Tibial nerve (tissue), 4 donors: ENCODE measurements around the gene CLDN10. TPM values are rescaled to one million over a fixed set of nuclear protein-coding genes. Genes with fewer than 3 reads are reported as not detected.

Experiments
- DNase-seq, 2 donors: peaks; one replicate each; pipeline ENCODE4 v3.0.0-alpha.2; 2019; ENCODE audit warnings: low spot score in 2 of 2
- H3K27ac ChIP-seq, 4 donors: fragments of 200-600 bp; sonication (generic) in 3 of 4; one replicate each; pipeline ENCODE4 v1.5.1; 2017 to 2019; ENCODE audit warnings: mild to moderate bottlenecking in 1 of 4
- H3K27me3 ChIP-seq, 2 donors: fragments of 200-600 bp; sonication (generic) in 1 of 2; one replicate each; pipeline versions ENCODE4 v1.5.1 to v1.6.0; 2017 to 2019
- H3K36me3 ChIP-seq, 3 donors: fragments of 200-600 bp; sonication (generic); one replicate each; pipeline ENCODE4 v1.5.1; 2018 to 2019
- H3K4me1 ChIP-seq, 4 donors: fragments of 200-600 bp; sonication (generic) in 3 of 4; one replicate each; pipeline ENCODE4 v1.5.1; 2017 to 2019
- H3K4me3 ChIP-seq, 4 donors: fragments of 200-600 bp; sonication (generic) in 3 of 4; one replicate each; pipeline ENCODE4 v1.5.1; 2017 to 2019; ENCODE audit warnings: mild to moderate bottlenecking in 1 of 4, moderate library complexity in 1 of 4
- H3K9me3 ChIP-seq, 4 donors: fragments of 200-600 bp; sonication (generic) in 3 of 4; one replicate each; pipeline ENCODE4 v1.5.1; 2017 to 2019
- EP300 ChIP-seq, 2 donors: sonication (generic); formaldehyde crosslinking; IDR thresholded peaks; one replicate each; pipeline ENCODE4 v1.6.1; 2017; ENCODE audit warnings: antibody characterized with exemption in 2 of 2, mild to moderate bottlenecking in 1 of 2
- POLR2A ChIP-seq, 2 donors: fragments of 450-650 bp; IDR thresholded peaks; one replicate each; pipeline ENCODE4 v1.6.1; 2017; ENCODE audit warnings: antibody characterized with exemption in 2 of 2, mild to moderate bottlenecking in 2 of 2, moderate library complexity in 2 of 2
- WGBS, 2 donors: methylation state at CpG; one replicate each; pipeline ENCODE4 v1.1.5; 2018; 5-methylcytosine and 5-hydroxymethylcytosine counted together
- total RNA-seq, 4 donors: library from RNA; depleted of rRNA; stranded (reverse); fragments of >200 nt; gene quantifications; one replicate each; pipeline ENCODE4 v1.1.0, GENCODE V29; 2016
- TF ChIP-seq, protein P1 (sequence below), 5 experiments: fragments of 200-600 bp in 3 of 5; fragments of 450-650 bp in 2 of 5; sonication (generic) in 3 of 5; IDR thresholded peaks; one replicate each; pipeline ENCODE4 v1.5.1; 2016 to 2019; ENCODE audit warnings: antibody characterized with exemption in 5 of 5, mild to moderate bottlenecking in 3 of 5, moderate library complexity in 2 of 5

Gene CLDN10, protein sequence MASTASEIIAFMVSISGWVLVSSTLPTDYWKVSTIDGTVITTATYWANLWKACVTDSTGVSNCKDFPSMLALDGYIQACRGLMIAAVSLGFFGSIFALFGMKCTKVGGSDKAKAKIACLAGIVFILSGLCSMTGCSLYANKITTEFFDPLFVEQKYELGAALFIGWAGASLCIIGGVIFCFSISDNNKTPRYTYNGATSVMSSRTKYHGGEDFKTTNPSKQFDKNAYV
- total RNA-seq = under 1 TPM in 1 of 4 donors, not detected in 3; 0.44 TPM

DNA sequence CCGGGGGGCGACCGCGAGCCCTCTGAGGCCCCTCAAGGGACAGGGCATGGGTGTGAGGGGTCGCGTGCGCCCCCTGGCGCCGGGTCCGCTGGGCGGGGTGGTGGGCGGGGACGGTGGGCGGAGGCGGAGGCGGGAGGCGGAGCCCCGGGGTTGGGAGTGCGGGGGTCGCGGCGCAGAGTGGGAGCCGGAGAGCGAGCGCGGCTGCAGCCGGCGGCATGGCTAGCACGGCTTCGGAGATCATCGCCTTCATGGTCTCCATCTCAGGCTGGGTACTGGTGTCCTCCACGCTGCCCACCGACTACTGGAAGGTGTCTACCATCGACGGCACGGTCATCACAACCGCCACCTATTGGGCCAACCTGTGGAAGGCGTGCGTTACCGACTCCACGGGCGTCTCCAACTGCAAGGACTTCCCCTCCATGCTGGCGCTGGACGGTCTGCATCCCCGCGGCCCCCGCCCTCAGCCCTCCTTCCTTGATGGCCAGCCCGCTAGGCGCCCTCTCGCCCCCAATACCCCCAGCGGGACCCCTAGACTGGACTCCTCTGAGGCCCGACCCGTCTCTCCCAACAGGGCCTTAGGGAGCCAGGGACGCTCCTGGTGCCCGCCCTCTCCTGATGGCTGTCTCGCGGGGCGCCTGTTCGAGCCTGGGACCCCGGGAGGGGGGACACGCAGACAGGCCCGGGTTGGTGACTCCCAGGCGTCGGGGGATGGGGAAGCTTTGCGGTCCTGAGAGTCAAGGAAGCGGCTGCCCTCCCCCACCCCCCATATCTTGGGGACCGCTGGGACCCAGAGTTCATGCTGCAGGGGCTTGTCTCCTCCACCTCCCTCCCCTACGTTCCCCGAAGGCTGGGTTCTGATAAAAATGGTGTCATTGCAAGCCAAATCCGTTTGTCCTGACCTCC lies at the start of gene CLDN10:
Gene CLDN10, plus strand, starts transcription at position 182 of the 903 bp plus-strand sequence. Its CDS starts 34 bp downstream, at position 216.
- H3K4me1 ChIP-seq = peaks cover 0 to 17% (median 0%) of the 10 kb centered on the region in 4 donors
- TF ChIP-seq EP300 (IDR thresholded peaks at IDR 0.05) (no peak), POLR2A (IDR thresholded peaks at IDR 0.05) (no peak)
- TF ChIP-seq, protein P1, sequence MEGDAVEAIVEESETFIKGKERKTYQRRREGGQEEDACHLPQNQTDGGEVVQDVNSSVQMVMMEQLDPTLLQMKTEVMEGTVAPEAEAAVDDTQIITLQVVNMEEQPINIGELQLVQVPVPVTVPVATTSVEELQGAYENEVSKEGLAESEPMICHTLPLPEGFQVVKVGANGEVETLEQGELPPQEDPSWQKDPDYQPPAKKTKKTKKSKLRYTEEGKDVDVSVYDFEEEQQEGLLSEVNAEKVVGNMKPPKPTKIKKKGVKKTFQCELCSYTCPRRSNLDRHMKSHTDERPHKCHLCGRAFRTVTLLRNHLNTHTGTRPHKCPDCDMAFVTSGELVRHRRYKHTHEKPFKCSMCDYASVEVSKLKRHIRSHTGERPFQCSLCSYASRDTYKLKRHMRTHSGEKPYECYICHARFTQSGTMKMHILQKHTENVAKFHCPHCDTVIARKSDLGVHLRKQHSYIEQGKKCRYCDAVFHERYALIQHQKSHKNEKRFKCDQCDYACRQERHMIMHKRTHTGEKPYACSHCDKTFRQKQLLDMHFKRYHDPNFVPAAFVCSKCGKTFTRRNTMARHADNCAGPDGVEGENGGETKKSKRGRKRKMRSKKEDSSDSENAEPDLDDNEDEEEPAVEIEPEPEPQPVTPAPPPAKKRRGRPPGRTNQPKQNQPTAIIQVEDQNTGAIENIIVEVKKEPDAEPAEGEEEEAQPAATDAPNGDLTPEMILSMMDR (IDR thresholded peaks at IDR 0.05) = no peak
- peaks cover 0 to 69% of the 10 kb centered on the region in 2 donors for H3K27me3 ChIP-seq
- no peak for DNase-seq
- peak within 1 kb of the TSS in 1 of 4 donors; percentile 14 for H3K4me3 ChIP-seq
- 1 to 4% methylated on average over 48 to 50 of the region's 70 CpGs for WGBS, 2 donors
- no peaks in the 10 kb centered on the region for H3K9me3 ChIP-seq
- no peaks in the 10 kb centered on the region for H3K36me3 ChIP-seq
- H3K27ac ChIP-seq = no peak within 1 kb of the TSS

DNA sequence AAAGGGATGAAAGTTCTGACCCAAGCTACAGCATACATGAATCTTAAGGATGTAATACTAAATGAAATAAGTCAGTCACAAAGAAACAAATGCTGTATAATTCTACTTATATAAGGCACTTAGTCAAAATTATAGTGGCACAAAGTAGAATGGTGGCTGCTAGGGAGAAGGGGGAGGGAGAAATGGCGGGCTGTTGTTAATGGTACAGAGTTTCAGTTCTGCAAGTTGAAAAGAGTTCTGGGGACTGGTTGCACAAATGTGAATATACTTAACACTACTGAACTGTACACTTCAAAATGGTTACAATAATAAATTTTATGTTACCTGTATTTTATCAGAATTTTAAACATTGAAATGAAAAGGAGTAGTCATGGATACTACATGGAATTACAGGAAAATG lies 48.9 kb upstream of the CLDN10 start:
- no peak overlapping the region for H3K4me3 ChIP-seq
- WGBS, 2 donors = 54 to 58% methylated on average over 1 of the region's 1 CpG
- H3K27ac ChIP-seq = no peak overlapping the region
- H3K4me1 ChIP-seq = no peaks in the 10 kb centered on the region
- DNase-seq = no peak
- H3K9me3 ChIP-seq = peaks cover 0 to 17% (median 0%) of the 10 kb centered on the region in 4 donors
- no peaks in the 10 kb centered on the region for H3K27me3 ChIP-seq
- no peaks in the 10 kb centered on the region for H3K36me3 ChIP-seq
- no peak for TF ChIP-seq POLR2A (IDR thresholded peaks at IDR 0.05)
- TF ChIP-seq, protein P1 (IDR thresholded peaks at IDR 0.05) = no peak
- no peak for TF ChIP-seq EP300 (IDR thresholded peaks at IDR 0.05)

DNA sequence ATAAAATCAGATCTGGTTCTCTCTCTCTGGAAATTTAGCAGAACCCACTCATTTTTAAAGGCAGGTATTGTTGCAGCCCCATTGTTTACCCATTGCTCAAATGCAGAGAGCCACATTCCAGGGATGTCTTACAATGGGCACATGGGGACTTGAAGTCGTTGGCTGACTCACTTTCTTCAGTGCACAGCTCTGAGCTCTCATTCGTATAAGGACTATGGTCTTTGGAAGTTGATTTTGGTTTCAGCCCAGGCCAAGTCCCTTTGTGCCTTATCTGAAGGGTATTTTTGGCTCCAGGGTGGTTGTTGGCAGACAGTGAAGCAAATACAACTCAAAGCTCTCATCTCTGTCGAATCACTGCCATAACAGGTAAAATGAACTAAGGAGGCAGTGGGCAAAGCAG lies 47.3 kb upstream of the CLDN10 start:
- H3K4me1 ChIP-seq = no peaks in the 10 kb centered on the region
- 35 to 48% methylated on average over 3 of the region's 3 CpGs for WGBS, 2 donors
- no peak for DNase-seq

DNA sequence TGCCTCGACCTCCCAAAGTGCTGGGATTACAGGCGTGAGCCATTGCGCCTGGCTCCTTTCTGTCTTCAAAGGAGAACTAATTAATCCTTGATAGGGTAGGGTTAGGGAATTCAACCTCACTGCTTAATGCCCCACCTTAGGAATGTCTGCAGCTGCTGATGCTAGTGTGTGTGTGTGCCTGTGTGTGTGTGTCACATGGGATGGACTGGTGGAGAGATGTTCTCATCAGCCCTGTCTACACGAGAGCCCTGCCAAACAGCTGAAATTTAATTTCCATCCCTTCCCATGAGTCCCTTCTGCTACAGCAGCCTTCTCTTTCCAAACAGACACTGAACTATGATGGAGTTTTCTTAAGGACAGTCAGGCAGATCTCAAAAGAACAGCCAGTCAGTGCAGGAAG lies 46.5 kb upstream of the CLDN10 start:
- WGBS, 2 donors = 70 to 83% methylated on average over 4 of the region's 4 CpGs
- Histone ChIP-seq H3K4me1 (no peaks in the 10 kb centered on the region), H3K36me3 (no peaks in the 10 kb centered on the region), H3K4me3 (no peak overlapping the region), H3K9me3 (peaks cover 0 to 14% (median 0%) of the 10 kb centered on the region in 4 donors), H3K27me3 (no peaks in the 10 kb centered on the region), H3K27ac (no peak overlapping the region)
- no peak for DNase-seq
- TF ChIP-seq POLR2A (IDR thresholded peaks at IDR 0.05) (no peak), EP300 (IDR thresholded peaks at IDR 0.05) (no peak)
- TF ChIP-seq, protein P1 (IDR thresholded peaks at IDR 0.05) = no peak

More for the DNA sequence above, 47.3 kb upstream of the CLDN10 start:
- Histone ChIP-seq H3K9me3 (peaks cover 0 to 17% (median 0%) of the 10 kb centered on the region in 4 donors), H3K4me3 (no peak overlapping the region), H3K36me3 (no peaks in the 10 kb centered on the region), H3K27ac (no peak overlapping the region), H3K27me3 (no peaks in the 10 kb centered on the region)
- TF ChIP-seq, protein P1 (IDR thresholded peaks at IDR 0.05) = no peak
- no peak for TF ChIP-seq EP300 (IDR thresholded peaks at IDR 0.05)

DNA sequence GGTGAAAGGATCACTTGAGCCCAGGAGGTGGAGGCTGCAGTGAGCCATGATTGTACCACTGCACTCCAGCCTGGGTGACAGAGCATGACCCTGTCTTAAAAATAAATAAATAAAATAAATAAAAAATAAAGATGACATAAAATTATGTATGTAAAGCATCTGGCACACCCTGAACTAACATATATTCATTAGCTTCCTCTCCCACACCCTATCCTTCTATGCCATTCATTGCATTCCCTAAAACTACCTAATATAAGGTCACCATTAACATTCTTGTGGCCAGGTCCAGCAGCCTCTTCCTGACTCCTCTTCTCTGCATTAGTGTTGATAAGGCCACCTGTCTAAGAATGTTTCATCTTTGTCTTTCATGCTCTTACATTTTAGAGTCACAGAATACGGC lies 44.5 kb upstream of the CLDN10 start:
- DNase-seq = no peak
- 0 to 60% methylated on average over 1 of the region's 1 CpG for WGBS, 2 donors
- Histone ChIP-seq H3K4me3 (no peak overlapping the region), H3K4me1 (no peaks in the 10 kb centered on the region), H3K27ac (no peak overlapping the region), H3K9me3 (no peaks in the 10 kb centered on the region), H3K27me3 (no peaks in the 10 kb centered on the region), H3K36me3 (no peaks in the 10 kb centered on the region)
- TF ChIP-seq EP300 (IDR thresholded peaks at IDR 0.05) = no peak
- TF ChIP-seq POLR2A (IDR thresholded peaks at IDR 0.05) = no peak
- TF ChIP-seq, protein P1 (IDR thresholded peaks at IDR 0.05) = no peak
